Measurements from ENCODE around the gene EXOC6B.
A peak's percentile ranks its signal among the peaks of the same experiment; 100 is the strongest.

EXOC6B gene

DNA sequence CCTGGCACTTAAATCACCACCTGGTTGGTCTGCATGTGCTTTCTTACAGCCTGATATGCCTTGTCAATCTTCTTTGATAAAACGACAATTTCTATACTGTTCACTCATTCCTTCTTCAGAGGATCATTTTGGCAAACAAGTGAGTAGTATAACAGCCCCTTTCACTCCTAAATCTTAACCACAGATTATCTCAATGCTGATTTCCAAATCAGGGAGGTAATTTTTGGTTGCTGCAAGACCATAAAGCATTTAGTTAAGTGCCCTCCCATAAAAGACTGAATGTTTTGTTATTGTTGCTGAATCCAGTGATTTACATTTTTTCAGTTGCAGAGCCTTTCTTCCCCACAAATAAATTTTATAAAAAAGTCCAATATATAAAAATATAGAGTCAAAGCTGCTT, 549.0 kb downstream of the EXOC6B start:
- DNase-seq (ENCODE audit: low read depth, low spot score): no peak

DNA sequence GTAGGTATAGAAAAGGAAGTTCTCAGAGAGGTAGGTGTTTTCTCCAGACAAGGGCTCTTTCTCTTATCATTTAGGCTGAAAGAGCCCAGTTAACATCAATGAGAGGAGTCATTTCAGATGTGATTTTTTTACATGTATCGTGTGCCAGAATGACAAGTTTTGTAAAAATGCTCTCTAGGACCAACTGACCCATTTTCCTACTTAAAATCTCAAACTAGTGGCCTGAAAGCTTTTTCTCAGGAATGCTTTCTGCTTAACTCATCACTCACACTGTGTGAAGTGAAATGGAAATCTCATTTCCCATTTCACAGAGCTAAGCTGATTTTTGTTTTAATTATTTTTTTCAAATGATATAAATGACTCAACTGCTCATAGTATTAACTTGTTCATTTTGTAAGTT, 549.5 kb downstream of the EXOC6B start:
- no peak for DNase-seq (ENCODE audit: low read depth, low spot score)

DNA sequence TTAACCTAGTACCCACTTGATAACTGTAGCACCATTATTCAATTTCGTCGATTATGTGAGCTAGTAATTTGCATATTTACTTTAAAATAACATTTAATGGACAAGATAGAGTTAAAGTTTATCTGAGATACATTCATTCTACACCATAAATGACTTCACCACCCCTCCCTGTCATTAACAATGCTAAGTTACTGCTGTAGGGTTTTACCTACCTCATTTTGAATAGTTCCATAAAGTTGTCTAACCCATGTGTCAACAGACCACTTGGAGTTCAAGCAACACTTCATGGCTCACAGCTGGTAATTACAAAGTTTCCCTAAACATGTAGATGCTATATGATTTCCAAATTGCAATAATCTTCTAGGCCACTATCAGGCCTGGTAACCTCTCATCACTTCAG, 550.7 kb downstream of the EXOC6B start:
- DNase-seq (ENCODE audit: low read depth, low spot score): no peak

DNA sequence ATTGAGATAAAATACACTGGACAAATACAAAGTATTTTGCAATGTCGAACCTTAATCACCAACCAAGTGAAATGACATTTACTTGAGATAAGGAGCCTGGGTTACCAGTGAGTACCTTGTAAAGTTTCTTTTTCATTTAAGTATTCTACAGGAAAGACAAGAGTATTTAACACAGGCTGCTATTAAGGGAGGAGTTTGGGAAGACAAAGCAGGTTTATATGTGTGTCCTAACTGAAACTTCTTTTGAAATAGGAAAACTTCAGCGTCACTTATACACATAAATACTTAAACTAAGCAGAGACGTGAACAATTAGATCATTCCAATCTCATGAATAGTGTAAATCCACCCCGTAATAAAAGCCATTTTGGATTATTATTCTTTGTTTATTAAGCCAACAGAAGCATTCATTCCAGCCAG, 551.4 kb downstream of the EXOC6B start:
- no peak for DNase-seq (ENCODE audit: low read depth, low spot score)

DNA sequence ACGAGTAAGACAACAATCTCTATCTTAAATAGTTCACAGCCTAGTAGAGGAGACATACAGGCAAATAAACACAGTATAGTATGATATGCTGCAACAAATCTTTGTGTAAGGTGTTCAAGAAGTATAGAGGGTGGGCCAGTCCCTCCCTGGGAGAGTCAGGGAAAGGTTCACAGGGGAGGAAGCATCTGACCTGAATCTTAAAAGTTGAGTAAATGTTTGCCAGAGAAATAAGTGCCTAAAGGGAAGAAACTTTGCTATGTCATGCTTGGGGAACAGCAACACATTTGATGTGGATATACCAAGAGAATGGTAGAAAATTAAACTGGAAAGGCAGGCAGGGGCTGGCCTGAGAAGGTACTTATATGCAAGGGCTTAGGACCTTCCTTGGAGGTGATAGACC, 552.4 kb downstream of the EXOC6B start:
- no peak for DNase-seq (ENCODE audit: low read depth, low spot score)

DNA sequence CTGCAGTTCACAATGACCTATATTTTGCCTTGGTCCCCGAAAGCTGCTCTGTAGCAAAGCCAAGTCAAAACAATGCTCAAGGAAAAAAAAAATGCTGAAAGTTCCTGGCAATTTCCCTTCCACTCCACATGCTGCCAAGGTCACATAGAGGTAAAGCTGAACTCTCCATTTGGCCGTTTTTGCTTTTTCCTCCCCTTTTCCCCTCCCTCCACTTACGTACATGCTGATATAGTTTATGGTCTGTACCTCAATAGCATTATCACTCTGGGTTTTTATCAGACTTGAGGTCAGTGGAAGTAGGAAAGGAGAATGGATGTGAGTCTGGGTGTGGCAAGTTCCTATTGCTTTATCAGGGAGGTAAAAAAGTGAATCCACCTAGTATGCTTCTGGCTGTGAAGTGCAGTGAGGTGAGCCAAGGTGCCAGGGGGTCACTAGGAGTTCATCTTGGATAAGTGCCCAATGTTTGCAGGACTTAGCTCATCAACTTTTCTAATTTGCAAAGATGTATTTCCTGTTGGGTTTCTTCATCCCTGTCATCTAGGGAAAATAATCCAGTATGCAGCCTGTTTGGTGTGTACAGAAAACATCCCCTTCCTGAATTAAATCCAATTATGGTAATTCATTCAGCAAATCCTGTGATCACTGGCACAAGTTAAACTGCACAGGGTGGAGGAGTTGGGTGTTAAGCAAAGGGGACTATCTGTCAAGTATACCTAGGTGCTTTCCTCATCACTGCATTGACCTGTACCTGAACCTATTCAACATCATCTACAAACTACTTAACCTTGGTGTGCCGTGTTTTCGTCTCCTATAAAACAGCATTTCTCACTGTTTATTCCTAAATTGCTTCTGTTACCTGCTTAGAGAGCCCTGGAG, 553.8 kb downstream of the EXOC6B start:
- no peak for DNase-seq (ENCODE audit: low read depth, low spot score)

DNA sequence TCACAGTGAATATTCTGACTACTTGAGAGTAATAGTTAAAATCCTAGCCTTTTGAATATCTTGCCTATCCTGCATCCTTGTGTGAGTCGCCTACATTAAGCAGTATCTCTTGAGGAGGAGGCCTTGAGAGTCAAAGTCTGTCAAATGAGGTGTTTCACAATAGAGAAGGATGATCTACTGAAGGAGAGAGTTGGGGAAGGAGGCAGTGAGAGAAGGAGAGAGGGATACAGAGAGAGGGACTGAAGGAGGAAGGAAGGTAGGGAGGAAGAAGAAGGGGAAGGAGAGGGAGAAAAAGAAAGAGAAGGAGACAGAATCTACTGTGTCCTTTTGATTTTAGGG, 554.6 kb downstream of the EXOC6B start:
- DNase-seq (ENCODE audit: low read depth, low spot score): no peak

DNA sequence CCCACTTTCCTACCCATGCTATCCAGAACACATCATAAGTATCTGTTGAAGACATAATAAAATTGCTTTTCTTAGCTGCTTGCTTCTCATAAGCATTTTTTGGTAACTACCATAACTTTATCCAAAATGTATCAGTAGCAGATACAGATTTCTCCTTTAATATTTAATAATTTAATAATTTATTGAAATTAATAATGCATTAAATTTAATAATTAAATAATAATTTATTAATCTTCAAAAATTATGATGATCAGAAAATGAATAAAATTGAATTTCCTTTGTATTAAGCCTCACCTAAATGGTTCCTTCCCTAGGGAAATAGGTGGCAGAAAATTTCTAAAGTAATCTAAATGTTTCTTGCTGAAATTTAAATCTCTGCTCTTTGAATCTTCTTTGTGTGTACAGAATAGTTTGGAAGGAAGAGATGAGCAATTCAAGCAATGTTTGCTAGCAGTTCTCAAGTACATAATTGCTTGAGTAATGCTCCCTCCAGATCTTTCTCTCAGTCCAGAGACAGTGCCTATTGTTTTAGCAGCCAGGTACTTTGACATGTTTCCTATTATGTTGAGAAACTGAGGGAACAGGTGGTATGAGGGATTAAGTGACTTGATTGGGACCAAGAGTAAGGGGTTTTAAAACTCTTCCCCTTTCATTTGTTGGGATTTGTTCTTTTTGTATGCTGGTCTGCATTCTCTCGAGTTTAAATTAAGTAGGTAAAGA, 555.1 kb downstream of the EXOC6B start:
- no peak for DNase-seq (ENCODE audit: low read depth, low spot score)

DNA sequence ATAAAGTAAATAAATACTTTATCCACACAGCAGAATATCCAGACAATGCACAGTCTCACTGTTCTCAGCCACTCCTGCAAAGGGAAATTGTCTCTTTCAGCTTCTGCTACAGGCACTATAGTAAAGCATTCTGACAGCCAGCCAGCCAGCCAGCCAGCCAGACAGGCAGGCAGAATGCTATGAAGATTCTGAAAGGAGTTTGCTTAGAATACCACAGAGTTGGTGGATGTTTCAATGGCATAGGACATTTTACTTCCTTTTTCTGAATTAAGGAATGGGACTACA, 562.1 kb downstream of the EXOC6B start:
- DNase-seq (ENCODE audit: low read depth, low spot score): no peak

DNA sequence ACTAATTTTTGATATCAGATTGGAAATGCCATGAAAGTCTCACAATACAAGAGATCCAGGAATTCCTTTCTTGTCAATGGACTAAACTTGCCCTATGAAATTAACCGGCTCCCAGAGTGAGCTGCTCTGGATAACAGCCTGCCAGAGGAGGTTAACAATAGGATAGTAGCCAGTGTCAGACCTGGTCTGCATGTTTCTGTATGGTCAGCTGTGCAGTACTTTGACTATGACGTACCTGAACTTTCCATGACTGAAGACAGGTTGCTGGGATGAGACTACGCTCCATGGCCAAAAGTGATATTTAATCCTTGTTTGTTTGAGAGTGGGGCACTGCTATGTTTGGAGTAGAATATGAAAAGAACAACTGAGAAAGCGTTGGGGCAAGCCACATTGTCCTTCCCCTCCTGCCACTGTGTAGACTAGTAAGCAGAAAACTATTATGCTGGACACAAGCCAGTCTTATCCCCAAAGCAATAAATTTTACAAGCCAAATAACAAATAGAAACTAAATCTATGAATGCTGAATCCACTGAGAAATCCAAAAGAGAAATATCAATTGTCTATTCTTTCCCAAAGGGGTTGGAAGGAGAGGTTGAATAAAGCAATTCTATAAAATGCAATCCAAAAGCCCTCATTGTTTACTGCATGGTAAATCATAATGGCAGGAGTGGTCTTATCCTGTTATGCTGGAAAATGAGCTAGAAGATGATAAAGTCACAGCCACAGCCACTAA, 562.6 kb downstream of the EXOC6B start:
- no peak for DNase-seq (ENCODE audit: low read depth, low spot score)

DNA sequence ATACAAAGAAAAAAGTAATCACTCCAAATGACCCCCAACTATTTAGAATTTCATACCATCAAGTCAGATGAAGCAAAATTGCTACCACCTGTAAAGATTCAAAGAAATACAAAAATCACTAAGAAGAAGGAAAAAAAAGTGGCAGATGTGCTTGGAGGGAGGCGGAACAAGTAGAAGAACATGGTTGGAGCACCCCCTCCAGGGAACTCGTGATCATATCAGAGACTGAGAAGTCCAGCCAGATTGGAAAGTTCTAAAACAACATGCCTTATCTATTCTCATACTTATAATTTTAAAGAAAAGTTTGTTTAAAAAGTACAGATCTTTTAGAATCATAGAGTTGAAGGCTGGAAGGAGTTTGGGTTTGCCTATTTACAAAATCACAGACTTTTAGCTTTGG, 564.8 kb downstream of the EXOC6B start:
- DNase-seq (ENCODE audit: low read depth, low spot score): no peak

DNA sequence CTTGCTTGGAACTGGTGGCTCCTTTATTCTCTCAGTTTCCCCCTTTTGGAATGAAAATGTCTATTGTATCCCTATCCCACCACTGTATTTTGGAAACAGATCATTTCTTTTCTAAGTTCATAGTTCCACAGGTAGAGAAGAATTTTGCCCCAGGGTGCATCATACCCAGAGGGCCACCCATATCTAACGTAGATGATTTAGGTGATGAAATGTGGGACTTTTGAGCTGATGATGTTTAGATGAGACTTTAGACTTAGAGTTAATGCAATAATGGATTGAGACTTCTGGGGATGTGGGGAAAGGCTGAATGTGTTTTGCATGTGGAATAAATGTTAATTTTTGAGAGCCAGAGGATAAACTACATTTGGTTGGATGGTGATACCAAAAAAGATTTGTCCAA, 570.3 kb downstream of the EXOC6B start:
- no peak for DNase-seq (ENCODE audit: low read depth, low spot score)

DNA sequence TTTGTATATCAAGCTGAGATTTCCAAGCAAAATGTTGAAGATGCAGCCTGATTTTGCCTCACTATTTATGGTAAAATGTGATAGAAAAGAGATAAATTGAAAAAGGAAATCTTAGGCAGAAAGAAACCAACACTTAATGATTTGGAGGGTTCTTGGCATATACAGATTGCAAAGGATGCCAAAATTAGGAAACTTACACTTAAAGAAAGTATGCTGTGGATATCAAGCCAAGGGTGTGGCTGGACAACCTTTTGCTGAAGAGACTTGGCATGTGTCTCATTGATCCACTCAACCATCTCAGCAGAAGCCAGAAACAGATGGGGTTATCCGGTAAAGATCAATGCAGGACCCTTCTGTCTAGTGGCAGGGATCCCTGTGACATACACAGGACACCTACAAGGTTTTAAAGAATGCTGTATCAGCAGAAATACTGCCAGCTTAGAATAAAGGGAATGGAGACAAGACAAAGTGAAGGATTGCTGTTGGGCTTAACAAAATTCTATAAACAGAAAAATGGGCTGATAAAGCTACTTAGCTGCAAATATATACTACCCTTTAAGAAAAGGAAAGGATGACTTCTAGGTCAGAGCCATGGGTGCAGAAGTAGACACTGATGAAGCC, 570.9 kb downstream of the EXOC6B start:
- DNase-seq (ENCODE audit: low read depth, low spot score): no peak

DNA sequence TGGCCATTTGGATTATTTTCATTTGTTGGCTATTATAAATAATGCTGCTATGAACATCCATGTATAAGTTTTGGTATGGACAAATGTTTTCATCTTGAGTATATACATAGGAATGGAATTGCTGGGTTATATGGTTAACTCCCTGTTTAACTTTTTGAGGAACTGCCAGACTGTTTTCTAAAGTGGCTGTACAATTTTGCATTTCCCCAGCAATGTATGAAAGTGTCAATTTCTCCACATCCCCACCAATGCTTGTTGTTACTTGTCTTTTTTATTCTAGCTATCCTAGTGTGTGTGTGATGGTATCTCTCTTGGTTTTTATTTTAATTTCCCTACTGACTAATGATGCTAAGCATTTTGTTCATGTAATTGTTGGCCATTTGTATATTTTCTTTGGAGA, 587.5 kb downstream of the EXOC6B start:
- DNase-seq (ENCODE audit: low read depth, low spot score): no peak

DNA sequence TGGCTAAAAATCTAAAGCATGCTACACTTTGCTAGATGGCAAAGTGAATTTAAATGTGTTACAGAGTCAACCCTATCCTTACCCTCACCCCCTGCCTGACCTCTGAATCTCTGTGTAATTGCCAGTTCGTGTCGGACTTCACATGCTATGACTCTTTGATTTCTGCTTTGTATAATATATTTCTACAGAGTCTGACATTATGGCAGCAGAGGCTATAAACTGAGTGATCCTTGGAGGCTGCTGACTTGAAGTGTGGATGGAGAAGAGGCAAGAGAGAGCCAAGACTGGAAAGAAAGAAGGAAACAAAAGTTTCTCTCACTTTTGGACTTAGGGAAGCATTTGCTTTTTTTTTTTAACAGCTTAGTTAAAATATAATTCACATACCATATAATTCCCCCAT, 588.3 kb downstream of the EXOC6B start:
- no peak for DNase-seq (ENCODE audit: low read depth, low spot score)

DNA sequence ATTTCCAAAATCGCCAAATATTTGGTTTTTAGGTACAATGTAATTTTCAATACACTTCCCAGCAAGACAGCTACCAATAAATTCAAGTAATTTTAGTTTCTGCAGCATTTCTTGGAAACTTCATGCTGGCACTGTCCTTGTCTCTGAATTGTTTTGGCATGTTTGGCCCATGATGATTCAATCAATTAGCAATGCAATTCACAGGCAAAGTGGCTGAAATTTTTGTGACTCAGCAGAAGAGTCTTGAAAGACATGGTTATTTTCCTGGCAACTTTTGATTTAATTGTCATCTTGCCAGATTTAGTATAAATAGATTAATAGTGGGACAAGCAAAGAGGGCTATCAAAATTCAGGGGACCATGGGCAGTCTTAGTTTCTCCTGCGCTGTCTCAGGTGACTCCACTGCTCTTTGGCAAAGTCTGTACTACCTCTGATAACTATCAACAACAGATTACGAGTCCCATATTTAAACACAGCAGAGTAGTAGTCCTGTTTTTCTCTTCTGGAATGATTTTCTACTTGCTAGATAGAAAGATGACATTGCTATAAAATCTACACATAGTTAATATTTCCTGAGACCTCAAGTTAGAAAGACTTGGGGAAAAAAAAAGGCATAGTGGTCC, 589.3 kb downstream of the EXOC6B start:
- DNase-seq (ENCODE audit: low read depth, low spot score): peak; percentile 3

DNA sequence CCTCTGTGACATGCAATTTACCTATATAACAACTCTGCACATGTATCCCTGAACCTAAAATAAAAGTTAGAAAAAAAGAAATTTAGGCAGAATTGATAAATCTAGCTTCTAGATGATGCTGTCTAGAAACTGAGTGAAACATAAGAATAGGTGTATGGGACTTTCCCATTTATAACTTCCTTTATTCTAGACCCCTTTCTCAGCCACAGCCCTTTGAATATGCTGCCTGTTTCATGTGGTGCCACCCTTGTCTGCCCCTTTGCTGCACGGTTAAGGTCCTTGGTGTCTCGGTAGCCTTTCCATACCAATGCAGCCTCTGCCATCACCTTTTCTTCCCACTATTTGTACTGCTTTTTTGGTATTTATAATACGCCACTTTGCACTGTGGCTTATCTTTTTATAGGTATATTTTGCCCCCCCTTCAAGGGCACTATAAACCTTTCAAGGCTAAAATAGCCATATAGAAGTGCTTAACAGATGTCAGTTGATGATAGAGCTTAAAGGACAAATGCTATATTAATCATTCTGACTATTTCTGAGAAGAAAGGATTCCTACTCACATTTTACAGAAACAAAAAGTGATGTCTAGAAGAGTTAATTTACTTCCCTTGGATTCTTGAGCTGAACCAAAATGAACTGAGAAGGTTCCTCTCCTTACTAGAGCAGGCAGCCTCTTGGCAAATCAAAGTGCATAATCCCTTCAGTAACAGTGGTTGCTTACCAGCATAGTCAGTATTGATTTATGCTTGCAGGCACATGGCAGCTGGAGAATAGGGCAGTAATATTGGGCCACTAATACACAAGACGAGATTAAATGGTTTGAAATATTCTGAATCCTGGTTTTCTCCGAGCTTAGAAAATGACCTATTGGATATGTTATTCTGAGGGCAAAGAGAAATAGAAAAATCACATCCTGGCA, 590.1 kb downstream of the EXOC6B start:
- no peak for DNase-seq (ENCODE audit: low read depth, low spot score)

DNA sequence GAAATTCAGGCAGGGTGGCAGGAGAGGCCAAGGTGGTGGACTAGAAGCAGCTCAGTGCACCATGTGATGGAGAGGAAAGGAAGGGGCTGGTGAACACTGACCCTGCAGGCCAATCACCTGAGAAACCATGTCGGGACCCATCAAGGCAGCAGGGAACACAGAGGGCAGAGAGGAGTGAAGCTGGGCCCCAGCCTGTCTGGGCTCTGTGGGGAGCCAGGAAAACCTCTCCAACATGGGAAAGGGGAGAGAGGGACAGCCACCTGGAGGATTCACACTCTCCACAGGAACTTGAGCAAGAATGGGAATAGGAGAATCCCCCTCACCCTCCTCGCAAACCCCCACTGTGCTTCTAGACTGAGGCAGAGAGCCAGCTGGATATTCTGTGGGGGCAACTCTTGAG, 592.6 kb downstream of the EXOC6B start:
- no peak for DNase-seq (ENCODE audit: low read depth, low spot score)

DNA sequence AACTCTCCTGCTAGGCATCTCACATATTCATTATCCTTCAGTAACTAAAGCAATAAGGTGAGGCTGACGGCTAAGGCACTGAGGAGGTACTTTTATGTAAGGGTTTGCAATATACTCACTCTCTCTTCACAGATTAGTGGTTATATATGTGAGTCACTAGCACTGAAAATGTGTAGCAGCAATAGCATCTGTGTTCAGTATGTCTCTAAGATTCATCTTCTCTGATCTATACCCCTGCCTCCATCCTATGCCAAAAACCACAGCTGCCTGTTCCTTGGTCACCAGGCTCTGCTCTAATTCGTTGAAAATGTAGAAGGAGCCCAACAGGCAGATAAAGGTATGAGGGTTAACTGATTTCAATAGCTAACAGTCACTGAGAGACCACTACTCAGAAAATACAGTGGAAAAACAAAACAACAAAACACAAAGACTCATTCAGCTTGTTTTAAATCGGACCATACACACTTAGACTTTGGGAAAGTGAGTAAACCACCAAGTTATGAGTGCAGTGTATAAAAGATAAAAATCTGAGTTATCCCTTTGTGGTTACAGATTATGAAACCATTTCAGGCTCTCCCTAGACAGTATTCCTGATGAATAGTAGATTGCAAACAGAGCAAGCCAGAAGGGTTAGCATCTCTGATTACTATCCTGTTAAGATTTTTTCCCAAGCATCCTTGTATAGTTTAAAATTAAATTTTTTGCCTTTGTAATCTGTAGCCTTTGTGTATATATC, 602.8 kb downstream of the EXOC6B start:
- DNase-seq (ENCODE audit: low read depth, low spot score): no peak

DNA sequence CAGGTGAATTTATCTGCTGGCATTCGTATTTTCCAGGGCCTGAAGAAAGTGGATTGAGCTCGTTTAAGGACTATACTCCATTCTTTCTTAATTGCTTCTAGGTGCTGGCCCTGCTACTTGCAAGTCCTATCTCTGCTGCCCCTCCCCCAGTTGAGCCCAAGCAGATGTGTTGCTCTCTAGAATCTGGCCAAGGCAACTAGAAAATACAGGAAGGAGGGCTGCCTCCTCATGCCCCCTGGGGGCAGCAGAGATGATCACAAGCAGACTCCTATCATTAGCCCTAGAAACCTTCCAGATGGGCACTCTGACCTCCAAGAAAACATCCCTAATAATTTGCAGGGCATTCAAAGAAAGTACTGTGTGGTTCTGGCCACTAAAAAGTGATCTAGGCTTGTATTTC, 605.7 kb downstream of the EXOC6B start:
- DNase-seq (ENCODE audit: low read depth, low spot score): no peak
